ENCODE results near the gene NXT1. TPM values are rescaled to one million over a fixed set of nuclear protein-coding genes. Genes with fewer than 3 reads are reported as not detected.

Gene NXT1
- total and polyA plus RNA-seq, 2 donors (not counting 1 experiment from before 2014, with no cell fraction given), result 14.1 to 17.2 TPM

DNA sequence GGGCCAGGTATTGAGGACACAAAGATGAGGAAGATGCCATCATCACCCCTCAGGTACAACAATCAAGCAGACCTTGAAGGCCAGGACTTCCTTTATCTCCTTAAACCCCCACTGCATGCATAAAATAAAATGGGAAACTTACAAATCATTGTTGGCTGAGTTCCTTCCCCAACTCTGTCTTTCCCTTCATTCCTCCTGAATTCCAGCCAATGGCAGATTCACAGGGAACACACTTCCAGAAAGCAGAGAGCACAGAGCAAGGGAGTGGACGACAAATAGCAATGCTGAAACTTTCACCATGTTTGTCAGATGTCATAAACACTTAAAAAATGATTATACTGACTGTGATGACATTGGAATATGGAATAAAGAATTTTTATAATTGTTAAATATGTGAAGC lies 37.3 kb upstream of the NXT1 start:
- DNase-seq (ENCODE audit: low read depth in 2 of 2), result no peak
- Histone ChIP-seq H3K79me2 (ENCODE audit: control insufficient read depth, insufficient read depth, low read length) (no peaks in the 10 kb centered on the region), H3K4me2 (ENCODE audit: extremely low read depth, insufficient read depth, low read length) (no peak overlapping the region), H3K4me1 (ENCODE audit: control insufficient read depth, extremely low read depth, insufficient read depth, low read length) (no peaks in the 10 kb centered on the region), H4K20me1 (ENCODE audit: control insufficient read depth, extremely low read depth, insufficient read depth, low read length) (no peaks in the 10 kb centered on the region), H3K9ac (ENCODE audit: insufficient read depth, low read length) (no peak overlapping the region), H3K27me3 (ENCODE audit: control insufficient read depth, insufficient read depth, low read length) (peaks cover 2% of the 10 kb centered on the region), H2AFZ (ENCODE audit: low read length) (no peak overlapping the region), H3K36me3 (ENCODE audit: control insufficient read depth, insufficient read depth, low read length) (no peaks in the 10 kb centered on the region), H3K4me3 (replicated peaks in 1 of 4; ENCODE audit: control extremely low read depth in 1 of 4, insufficient read depth in 1 of 4, low read depth in 3 of 4, low read length in 4 of 4) (no peak overlapping the region), H3K9me3 (ENCODE audit: control insufficient read depth, insufficient read depth, low read depth, low read length) (no peaks in the 10 kb centered on the region), H3K27ac (ENCODE audit: insufficient read depth, low read length) (no peak overlapping the region)
- no peak for TF ChIP-seq EZH2 (IDR thresholded peaks at IDR 0.05; ENCODE audit: low read length, missing control alignments)
- TF ChIP-seq, protein P1, sequence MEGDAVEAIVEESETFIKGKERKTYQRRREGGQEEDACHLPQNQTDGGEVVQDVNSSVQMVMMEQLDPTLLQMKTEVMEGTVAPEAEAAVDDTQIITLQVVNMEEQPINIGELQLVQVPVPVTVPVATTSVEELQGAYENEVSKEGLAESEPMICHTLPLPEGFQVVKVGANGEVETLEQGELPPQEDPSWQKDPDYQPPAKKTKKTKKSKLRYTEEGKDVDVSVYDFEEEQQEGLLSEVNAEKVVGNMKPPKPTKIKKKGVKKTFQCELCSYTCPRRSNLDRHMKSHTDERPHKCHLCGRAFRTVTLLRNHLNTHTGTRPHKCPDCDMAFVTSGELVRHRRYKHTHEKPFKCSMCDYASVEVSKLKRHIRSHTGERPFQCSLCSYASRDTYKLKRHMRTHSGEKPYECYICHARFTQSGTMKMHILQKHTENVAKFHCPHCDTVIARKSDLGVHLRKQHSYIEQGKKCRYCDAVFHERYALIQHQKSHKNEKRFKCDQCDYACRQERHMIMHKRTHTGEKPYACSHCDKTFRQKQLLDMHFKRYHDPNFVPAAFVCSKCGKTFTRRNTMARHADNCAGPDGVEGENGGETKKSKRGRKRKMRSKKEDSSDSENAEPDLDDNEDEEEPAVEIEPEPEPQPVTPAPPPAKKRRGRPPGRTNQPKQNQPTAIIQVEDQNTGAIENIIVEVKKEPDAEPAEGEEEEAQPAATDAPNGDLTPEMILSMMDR (conservative IDR thresholded peaks at IDR 0.05 in 1 of 2, IDR thresholded peaks at IDR 0.05 in 1 of 2; ENCODE audit: low read depth in 1 of 2, low read length in 2 of 2), result no peak

- Histone ChIP-seq H3K9ac (ENCODE audit: insufficient read depth, low read length) (no peak overlapping the region), H2AFZ (ENCODE audit: low read length) (no peak overlapping the region), H3K4me2 (ENCODE audit: extremely low read depth, insufficient read depth, low read length) (no peak overlapping the region), H3K9me3 (ENCODE audit: control insufficient read depth, insufficient read depth, low read depth, low read length) (no peaks in the 10 kb centered on the region), H3K4me3 (replicated peaks in 1 of 4; ENCODE audit: control extremely low read depth in 1 of 4, insufficient read depth in 1 of 4, low read depth in 3 of 4, low read length in 4 of 4) (no peak overlapping the region), H3K4me1 (ENCODE audit: control insufficient read depth, extremely low read depth, insufficient read depth, low read length) (no peaks in the 10 kb centered on the region), H3K79me2 (ENCODE audit: control insufficient read depth, insufficient read depth, low read length) (no peaks in the 10 kb centered on the region), H3K27ac (ENCODE audit: insufficient read depth, low read length) (no peak overlapping the region), H3K27me3 (ENCODE audit: control insufficient read depth, insufficient read depth, low read length) (peaks cover 2% of the 10 kb centered on the region), H3K36me3 (ENCODE audit: control insufficient read depth, insufficient read depth, low read length) (no peaks in the 10 kb centered on the region), H4K20me1 (ENCODE audit: control insufficient read depth, extremely low read depth, insufficient read depth, low read length) (no peaks in the 10 kb centered on the region)
- TF ChIP-seq EZH2 (IDR thresholded peaks at IDR 0.05; ENCODE audit: low read length, missing control alignments), result no peak
- TF ChIP-seq, protein P1 (conservative IDR thresholded peaks at IDR 0.05 in 1 of 2, IDR thresholded peaks at IDR 0.05 in 1 of 2; ENCODE audit: low read depth in 1 of 2, low read length in 2 of 2), result no peak
- DNase-seq (ENCODE audit: low read depth in 2 of 2), result no peak
Measured at GRCh38 chr20:23314699-23315098, 35.9 kb upstream of the NXT1 start.

GRCh38 chr20:23315099-23315498 lies 35.5 kb upstream of the NXT1 start:
- peak in 1 of 2 donors; percentile 29 for DNase-seq (ENCODE audit: low read depth in 2 of 2)
- Histone ChIP-seq H3K36me3 (ENCODE audit: control insufficient read depth, insufficient read depth, low read length) (no peaks in the 10 kb centered on the region), H3K9ac (ENCODE audit: insufficient read depth, low read length) (no peak overlapping the region), H3K9me3 (ENCODE audit: control insufficient read depth, insufficient read depth, low read depth, low read length) (no peaks in the 10 kb centered on the region), H3K27me3 (ENCODE audit: control insufficient read depth, insufficient read depth, low read length) (peaks cover 2% of the 10 kb centered on the region), H3K4me1 (ENCODE audit: control insufficient read depth, extremely low read depth, insufficient read depth, low read length) (no peaks in the 10 kb centered on the region), H2AFZ (ENCODE audit: low read length) (no peak overlapping the region), H4K20me1 (ENCODE audit: control insufficient read depth, extremely low read depth, insufficient read depth, low read length) (no peaks in the 10 kb centered on the region), H3K4me2 (ENCODE audit: extremely low read depth, insufficient read depth, low read length) (no peak overlapping the region), H3K79me2 (ENCODE audit: control insufficient read depth, insufficient read depth, low read length) (no peaks in the 10 kb centered on the region), H3K4me3 (replicated peaks in 1 of 4; ENCODE audit: control extremely low read depth in 1 of 4, insufficient read depth in 1 of 4, low read depth in 3 of 4, low read length in 4 of 4) (no peak overlapping the region), H3K27ac (ENCODE audit: insufficient read depth, low read length) (no peak overlapping the region)
- TF ChIP-seq EZH2 (IDR thresholded peaks at IDR 0.05; ENCODE audit: low read length, missing control alignments), result no peak
- TF ChIP-seq, protein P1 (conservative IDR thresholded peaks at IDR 0.05 in 1 of 2, IDR thresholded peaks at IDR 0.05 in 1 of 2; ENCODE audit: low read depth in 1 of 2, low read length in 2 of 2), result no peak
